GM12873 (cell line): Measurements from ENCODE around the gene IMMP2L.

Experiments used
- CTCF ChIP-seq: IDR thresholded peaks from 2 replicates; pipeline ENCODE4 v1.5.1; 2012; ENCODE audit warnings: low read depth, mild to moderate bottlenecking, moderate library complexity, low read length, control low read depth; ENCODE audit not compliant: insufficient read depth; ENCODE audit errors: missing control alignments

Gene IMMP2L

DNA sequence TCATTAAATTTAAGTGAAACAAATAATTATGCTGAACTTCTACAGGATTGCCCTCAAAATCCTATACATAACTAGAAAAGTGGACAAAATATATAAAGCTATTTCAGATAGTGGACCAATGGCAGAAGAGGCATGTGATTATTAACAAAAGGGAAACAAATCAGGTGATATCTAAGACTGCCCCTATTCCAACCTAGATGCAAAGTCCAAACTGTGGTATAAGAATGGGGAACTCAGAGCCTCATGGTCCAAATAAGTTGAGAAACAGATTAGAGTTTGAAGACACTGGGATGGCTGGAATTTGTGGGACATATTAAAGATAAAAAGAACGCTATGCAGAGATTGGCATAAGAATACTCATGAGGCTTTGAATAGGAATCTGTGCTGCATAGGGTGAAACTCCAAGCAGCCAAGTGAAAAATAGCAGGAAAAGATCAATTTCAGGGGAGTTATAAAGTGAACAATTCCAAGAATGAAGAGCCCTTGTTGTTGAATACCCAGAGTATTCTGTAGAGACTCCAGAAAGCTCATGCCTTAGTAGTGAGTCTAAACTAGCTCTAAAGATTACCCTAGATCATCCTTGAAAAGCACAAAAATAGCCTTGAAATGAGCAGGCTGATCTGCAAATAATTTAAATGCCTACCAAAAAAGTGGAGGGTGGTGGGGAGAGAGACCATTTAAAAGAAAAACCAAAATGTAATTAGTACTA is 152.4 kb downstream of the IMMP2L start:
- no peak for TF ChIP-seq CTCF

- TF ChIP-seq CTCF = no peak
Measured at GRCh38 chr7:111408724-111409123, 153.6 kb downstream of the IMMP2L start.

DNA sequence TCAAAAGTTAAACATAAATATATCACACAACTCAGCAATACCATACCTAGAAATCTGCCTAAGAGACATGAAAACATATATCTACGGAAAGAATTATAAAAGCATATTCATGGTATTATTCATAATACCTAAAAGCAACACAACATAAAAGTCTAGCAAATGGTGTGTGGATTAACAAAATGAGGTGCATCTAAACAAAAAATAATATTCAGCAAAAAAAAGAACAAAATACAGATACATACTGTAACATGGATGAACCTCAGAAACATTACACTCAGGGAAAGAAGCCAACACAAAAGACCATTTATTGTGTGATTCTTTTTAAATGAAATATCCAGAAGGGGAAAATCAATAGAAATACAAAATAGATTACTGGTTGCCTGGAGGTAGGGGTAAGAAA is 155.0 kb downstream of the IMMP2L start:
- no peak for TF ChIP-seq CTCF

DNA sequence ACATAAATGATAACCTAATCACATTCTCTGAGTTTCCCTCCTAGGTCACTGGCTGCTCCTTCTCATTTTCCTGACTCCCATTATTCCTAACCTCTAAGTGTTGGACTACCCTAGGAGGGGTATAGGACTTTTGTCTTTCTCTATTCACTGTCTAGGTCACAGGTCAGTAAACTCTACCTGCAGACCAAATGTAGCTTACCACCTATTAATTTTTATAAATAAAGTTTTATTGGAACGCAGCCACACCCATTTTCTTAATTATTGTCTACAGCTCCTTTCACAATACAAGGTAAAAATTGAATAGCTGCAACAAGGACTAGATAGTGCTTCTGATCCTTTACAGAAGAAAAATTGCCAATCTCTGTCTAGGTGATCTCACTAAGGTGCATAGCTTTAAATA is 156.7 kb downstream of the IMMP2L start:
- TF ChIP-seq CTCF = no peak

DNA sequence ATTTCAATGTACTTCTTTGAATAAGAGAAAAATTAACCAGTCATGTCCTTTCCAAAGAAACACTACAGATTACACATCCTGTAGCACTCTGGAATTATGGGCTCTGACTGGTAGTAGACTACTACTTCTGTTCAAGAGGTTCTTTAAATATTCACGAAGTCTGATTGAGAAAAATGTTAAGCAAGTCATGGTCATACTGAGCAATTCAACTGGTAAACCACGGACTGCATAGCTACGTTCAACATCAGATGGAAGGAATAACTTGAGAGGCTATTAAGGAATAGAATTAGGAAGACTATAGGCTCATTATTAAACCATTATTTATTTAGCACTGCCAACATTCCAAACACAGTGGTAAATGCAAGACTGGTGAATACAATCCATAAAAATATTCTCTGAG is 160.8 kb downstream of the IMMP2L start:
- TF ChIP-seq CTCF = no peak

DNA sequence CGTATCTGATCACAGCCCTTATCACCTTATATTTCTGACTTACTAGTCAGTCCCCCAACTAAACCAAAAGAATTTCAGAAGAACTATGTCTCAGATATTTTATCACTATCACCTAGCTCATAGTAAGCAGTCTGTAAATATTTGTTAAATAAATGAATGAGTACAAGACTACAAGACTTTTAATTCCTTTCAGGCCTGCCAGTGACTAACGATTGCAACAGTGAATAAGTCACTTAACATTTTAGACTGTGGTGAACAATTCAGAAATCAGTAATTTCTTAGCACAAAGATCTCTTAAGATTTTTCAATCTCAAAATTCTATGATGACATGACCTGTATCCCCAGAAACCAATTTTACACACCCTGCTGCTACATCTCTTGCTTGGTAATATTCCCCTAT is 162.2 kb downstream of the IMMP2L start:
- TF ChIP-seq CTCF = no peak

GRCh38 chr7:111394891-111395290 is 167.4 kb downstream of the IMMP2L start:
- TF ChIP-seq CTCF = no peak
